Stomach (tissue), 4 donors: ENCODE measurements around the gene SUPT4H1.

ENCODE experiments used
- CTCF ChIP-seq, 7 experiments: fragments of 450-650 bp in 4 of 7; fragments of 200-600 bp in 3 of 7; sonication (generic) in 3 of 7; IDR thresholded peaks; one replicate each; pipeline ENCODE4 v1.5.1; 2016 to 2019; ENCODE audit warnings: antibody characterized with exemption in 7 of 7, control low read depth in 2 of 7, mild to moderate bottlenecking in 1 of 7
- EP300 ChIP-seq: sonication (generic); formaldehyde crosslinking; IDR thresholded peaks from one replicate; pipeline ENCODE4 v1.6.1; 2017; ENCODE audit warnings: antibody characterized with exemption
- POLR2AphosphoS5 ChIP-seq, 3 donors: sonication (generic); formaldehyde crosslinking; IDR thresholded peaks; one replicate each; pipeline ENCODE4 v1.6.1; 2016; ENCODE audit warnings: antibody characterized with exemption in 3 of 3

DNA sequence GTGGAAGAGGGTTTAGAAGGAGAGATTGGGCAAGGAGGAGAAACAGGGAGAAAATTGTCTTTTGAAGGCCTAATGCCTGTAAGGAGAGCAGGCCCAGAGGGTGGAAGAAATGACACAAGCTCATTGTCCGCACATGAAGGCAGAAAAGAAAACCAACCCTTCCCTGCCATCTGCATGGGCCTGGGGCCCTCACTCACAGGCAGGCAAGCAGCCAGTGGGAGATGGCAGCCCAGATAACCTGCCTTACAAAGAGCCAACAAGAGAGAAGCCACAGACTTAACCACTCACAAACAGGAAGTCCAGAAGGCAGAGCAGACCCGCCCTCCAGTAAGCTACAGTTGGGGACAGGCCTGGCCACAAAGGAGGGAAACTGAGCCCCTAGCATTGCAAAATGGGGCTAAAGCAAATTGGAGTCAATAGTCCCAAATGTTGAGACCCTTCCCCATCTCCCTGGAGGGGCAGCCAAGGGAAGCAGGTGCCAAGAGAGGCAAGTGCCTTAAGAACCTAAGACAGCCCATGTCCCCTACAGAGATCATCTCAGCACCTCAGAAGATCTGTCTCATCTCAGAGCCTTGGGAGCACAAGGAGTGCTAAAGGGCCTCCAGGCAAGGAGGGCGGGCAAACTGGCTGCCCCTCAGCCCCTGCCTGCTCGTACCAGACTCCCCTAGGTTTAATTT lies 16.1 kb downstream of the SUPT4H1 start:
- peak in 2 of 3 donors; percentile 36 to 56 for TF ChIP-seq POLR2AphosphoS5 (IDR thresholded peaks at IDR 0.05)
- no peak for TF ChIP-seq CTCF (IDR thresholded peaks at IDR 0.05)
- no peak for TF ChIP-seq EP300
